ENCODE measurements around the gene CCR5AS.
"Not testable (repeated sequence)": the region's sequence is repeated elsewhere in the genome, so short reads cannot be mapped to it uniquely, and the experiment has no call there.

The CCR5AS gene

DNA sequence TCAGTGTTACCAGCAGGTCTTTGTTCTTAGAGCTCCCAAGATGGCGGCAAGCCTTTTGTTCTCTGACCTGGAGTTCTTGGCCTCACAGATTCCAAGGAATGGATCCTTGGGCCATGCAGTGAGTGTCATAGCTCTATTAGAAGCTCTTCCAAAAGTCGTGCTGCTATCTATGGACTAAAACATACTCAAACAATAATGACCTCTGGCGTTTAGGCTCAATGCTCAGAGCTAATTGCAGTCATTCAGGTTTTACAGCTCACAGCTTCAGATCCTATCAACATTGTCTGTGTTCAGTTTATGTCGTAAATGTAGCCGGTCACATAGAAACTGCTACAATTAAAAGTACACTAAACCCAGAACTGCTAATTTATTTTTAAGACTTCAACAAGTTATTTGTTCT, 22.4 kb upstream of the CCR5AS start:
- no peak for DNase-seq (ENCODE audit: low read depth)

DNA sequence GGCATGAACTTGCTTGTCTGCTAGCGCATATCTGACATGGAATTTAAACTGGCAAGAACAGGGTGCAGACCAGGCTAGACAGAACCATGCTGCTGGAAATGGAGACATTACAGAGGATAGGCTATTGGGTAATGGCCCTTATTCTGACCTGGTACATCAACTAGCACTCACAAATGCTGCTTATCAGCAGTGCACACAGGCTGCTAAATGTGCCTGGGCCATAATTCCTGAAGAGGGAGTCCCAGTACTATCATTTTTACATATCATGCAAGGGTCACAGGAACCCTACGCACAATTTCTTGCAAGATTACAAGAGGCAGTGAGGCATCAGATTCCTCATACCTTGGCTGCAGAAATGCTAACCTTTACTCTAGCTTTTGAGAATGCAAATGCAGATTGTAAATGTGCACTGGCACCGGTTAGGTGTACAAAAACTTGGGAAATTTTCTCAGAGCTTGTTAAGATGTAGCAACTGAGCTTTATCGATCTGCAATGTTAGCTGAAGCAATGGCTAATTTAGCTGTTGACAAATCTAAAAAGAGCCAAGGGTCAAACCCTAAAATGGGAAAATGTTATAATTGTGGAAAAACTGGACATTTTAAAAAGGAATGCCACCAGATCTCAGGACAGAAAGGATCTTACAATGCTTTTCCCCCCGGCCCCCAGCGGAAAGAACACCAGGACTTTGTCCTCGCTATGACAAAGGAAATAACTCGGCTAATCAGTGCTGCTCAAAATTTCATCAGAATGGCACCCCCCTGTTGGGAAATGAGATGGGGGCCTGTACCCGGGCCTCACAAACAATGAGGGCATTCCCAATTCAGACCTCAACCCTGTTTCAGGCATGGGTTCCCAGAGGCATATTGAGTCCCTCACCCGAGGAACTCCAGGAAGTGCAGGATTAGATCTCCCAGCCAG, 21.3 kb upstream of the CCR5AS start:
- no peak for DNase-seq (ENCODE audit: low read depth)

DNA sequence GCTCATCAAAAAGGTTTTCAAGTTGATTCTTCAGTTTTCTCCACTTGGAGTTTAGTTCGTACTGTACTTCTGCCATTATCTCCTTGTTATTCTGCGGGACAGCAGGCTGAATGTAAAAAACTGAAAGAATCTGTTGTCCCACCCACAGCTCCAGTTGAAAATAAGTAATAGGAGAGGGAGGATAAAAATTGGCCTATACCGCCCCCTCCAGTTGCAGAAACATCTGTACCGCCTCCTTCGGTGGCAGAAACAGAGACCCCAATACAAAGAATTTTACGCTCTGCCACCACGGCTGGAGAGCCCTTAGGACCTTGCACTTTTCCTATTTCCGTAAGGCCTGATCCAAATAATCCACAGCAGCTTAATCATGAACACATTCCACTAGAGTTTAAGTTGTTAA, 20.5 kb upstream of the CCR5AS start:
- DNase-seq (ENCODE audit: low read depth): not testable (repeated sequence)

DNA sequence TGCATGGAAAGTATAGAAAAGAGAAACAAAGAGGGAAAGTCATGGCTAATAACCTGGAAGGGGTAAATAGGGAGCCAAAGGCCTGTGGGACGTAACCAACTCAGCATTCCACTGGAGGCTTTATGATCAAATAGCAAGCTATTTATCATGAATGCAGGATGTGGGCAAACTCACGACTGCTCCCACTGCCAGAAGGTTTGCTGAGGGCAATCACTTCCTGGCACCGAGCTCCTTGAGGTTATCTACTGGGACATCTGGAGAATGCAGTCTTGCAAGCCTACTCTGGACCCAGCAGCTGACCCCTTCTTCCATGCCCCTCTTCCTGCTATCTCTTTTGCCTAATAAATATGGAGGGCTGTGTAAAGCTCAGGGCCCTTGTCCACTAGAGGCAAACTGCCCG, 19.6 kb upstream of the CCR5AS start:
- DNase-seq (ENCODE audit: low read depth): not testable (repeated sequence)

DNA sequence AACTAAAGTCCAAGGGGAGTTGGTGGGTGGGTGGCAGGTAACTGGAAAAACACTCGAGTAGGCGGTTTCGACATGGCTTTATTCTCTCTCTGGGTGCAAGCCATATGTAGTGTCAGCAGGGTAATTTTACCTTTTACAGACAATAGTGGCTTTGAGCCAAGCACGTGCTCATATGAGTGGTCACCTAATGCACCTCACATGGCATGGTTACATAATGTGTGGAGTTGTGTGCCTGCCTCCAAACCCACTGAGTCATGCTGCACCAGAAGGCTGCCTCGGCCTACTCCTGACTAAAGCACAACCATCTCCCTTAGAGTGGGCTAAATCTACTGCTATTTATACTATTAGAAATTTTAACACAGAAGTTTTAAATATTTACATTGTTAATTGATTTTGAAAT, 16.7 kb upstream of the CCR5AS start:
- DNase-seq (ENCODE audit: low read depth): no peak

DNA sequence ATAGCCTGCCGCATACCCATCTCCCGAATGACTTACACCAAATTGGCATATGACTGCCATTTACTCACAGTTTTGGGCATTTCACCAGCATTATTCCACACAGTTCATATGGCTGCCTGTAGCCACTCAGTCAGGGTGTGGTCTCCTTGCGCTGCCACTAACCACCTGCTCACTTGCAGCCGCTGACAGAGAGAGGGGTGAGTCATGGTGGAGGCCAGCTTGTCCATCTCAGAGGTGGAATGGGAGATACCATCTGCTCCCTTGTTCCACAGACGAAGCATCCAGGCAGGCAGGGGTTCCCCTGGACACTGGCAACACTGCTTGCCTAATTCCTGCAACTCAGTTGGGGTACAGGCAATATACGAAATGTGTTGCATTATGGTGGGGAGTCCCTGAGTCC, 15.8 kb upstream of the CCR5AS start:
- no peak for DNase-seq (ENCODE audit: low read depth)

DNA sequence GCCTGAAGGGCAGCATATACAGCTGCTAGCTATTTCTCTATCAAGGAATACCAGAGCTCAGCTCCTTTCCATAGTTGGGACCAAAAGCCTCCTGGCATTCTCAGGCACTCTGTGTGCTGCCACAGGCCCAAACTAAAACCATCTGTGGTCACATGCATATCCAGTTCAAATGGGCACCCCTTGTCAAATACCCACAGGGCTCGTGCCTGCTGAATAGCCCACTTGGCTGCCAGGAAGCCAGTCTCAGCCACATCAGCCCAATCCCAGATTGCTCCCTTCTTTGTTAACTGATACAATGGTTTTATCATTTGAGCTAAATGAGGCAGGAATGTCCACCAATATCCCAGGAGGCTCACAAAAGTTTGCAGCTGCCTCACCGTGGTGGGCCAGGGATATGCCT, 14.1 kb upstream of the CCR5AS start:
- DNase-seq (ENCODE audit: low read depth): no peak

DNA sequence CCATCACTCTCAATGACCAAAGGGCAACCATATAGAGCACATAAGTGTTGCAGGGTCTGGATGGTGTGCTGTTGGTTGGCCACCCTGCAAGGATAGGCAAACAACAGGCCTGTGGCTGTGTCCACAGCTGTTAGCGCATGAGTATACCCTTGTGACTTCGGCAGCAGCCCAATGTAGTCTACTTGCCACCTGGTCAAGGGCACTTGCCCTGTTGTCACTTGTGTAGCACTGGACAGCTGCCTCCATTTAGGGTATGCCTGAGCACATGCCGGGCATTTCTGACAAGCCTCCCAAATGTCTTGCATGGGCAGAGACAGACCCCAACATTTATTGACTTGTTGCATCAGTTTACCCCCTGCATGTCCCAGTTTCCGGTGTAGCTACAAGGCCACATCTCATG, 12.9 kb upstream of the CCR5AS start:
- no peak for DNase-seq (ENCODE audit: low read depth)

DNA sequence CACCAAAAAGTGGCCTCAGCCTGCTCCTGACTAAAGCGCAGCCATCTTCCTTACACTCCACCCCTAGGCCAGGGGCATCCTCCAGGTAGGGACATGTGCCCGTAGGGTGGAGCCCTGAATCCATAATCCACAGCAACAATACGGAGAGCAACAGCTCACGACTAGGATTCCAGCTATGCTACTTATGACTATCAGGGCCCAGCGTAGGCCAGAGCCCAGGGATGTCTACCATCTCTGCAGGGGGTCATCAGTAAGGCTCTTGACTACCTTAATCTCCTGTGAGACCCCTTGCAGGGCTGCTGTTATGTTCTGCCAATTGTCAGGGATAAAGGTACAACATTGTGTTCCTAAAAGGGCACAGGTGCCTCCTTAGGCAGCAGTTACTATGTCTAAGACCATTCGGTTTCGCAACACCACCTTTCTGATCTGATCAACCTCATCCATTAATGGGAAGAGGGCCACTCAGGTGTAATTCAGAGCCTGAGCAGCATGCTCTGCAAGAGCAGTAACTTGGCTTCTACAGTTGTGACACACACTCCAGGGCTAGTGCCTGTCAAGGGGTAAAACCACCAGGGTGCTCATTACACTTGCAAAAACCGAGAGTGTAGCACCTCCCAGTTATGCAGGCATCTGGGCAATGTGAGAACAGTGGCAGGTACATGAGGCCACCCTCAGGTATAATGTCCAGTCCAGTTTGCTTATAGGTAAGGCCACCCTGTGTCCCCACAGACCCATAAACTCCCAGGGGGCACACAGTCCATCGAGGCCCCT, 11.2 kb upstream of the CCR5AS start:
- no peak for DNase-seq (ENCODE audit: low read depth)

DNA sequence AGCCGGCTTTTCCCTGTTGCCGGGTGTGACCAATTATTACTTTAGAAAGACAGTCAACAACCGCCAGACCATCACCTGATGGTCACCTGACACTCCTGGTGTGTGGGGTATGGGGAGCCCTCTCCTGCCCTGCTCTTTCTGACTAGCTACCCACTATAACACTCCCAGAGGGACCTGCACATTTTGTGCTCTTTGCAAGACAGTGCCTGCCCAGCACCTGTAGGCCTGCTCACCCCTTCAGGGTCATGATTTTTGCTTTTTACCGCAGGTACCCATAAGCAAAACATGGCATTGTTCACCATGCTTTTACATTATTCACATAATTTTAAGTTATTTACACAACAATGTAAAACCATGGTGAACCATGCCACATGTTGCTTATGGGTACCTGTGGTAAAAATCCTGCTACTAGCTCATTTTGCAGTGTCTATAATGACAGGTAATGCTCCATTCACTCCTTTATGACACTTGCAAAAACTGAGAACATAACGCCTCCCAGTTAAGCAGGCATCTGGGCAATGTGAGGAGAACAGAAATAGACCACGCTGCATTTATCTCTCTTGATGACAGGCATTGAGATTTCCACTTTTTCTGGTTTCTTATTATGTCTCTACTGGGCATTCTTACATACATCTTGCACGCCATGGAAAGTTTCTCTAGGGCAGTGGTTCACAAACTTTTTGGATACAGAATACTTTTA, 10.1 kb upstream of the CCR5AS start:
- DNase-seq (ENCODE audit: low read depth): no peak

DNA sequence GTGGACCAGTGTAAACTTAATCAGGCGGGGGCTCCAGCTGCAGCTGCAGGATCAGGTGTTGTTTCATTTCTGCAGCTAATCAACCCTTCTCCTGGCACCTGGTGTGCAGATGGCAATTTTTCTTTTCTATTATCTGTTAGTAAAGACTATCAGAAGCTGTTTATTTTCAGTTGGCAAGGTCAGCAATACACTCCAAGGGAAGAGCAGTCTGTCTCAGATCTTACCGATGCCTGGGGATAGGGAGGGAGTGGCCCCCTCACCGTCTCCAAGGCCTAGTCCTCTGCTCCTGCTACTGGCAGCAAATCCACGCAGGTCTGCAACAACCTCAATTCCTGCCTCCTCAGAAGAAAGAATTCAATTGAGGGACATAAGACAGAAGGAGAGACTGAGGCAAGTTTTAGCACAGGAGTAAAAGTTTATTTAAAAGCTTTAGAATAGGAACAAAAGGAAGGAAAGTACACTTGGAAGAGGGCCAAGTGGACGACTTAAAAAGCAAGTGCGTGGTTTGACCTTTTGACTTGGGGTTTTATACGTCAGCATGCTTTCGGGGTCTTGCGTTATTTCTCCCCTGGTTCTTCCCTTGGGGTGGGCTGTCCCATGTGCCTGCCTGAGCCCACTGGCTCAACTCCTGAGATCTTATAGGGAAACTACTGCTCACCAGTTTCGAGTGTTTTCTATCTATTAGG, 9.4 kb upstream of the CCR5AS start:
- DNase-seq (ENCODE audit: low read depth): no peak

DNA sequence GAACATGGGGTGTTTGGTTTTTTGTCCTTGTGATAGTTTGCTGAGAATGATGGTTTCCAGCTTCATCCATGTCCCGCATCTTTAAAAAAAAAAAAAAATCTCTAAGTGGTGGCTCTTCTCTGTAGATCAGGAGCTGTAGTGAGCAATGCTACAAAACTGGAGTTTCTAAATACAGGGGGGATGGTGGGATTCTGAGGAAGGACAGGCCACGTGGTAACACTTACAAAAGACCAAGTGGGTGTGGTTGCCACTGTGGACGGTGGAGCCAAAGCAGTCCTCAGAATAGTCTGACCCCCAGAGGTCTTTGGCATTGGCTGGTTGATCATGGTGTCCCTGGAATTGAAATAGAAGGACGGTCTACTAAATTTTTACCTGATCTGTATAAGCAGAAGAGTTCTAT, 7.9 kb upstream of the CCR5AS start:
- no peak for DNase-seq (ENCODE audit: low read depth)

DNA sequence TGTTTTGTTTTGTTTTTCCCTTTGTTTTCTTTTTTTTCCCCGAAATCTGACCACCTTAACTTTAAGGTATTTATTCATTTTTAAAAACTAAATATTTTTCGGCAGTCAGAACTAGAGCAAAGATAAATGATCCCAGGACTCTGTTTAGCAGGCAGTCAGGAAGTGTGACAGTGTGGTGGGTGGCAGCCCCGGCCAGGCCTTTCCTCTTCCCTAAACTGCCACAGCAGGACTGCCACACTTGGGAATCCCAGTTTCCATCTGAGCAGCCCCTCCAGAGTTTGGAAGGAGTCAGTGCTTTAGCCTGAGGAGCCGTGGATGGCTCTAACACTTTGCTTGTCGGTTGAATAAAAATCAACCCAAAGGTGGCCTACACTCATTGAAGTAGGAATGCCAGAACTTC, 7.1 kb upstream of the CCR5AS start:
- DNase-seq (ENCODE audit: low read depth): no peak

DNA sequence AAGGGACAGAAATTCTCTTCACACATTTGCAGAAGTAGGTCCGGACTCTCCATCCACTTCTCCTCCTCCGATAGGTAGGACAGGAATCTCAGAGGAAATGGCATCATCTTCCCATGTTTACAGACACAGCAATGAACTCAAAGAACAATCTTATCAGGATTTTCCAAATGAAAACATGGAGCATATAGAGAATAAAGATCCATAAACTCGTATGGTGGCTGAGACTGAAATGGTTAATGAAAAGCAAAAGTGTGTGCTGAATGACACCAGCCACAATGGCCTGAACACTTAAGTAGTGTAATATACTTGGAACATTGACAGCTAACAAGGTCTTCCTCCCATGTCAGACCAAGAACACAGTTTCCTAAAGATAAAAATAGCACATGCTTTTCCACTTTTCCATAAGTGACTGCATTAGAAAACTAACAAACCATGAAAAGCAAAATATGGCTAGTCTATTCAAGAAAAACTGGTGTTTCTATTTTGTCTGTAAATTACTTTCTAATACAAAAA, 6.0 kb upstream of the CCR5AS start:
- no peak for DNase-seq (ENCODE audit: low read depth)

DNA sequence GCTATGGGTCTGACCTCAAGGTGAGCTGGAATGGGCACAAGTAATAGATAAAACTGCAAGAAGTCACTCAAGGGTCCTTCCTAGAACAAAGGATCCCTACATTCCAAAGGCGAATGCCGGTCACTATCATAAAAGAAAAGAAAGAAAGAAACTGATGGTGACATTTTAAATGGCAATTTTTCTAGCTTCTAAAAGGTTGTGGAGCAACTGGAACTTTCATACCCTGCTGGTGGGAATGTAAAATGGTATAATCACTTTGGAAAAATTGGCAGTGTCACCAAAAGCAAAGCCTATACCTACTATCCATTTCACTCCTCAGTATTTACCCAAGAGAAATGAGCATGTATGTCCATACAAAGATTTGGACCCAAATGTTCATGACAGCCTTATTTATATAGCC, 4.4 kb upstream of the CCR5AS start:
- DNase-seq (ENCODE audit: low read depth): no peak

DNA sequence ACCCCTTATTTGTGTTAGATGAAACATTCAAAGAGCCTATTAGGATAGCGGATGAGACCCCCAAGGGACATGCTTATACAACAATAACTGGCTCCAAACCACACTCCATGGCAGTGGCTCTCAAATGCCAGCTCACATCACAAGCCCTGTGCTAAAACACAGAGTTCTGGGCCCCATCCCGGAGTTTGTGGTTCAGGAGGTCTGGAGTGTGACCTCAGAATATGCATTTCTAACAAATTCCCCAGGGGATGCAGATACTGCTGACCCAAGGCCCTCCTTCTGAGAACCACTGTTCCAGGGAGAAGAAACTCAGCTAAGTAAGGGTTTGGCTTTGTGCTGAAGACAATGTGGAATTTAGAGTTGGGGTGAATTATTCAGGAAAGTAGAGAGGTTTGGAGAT, 3.8 kb upstream of the CCR5AS start:
- no peak for DNase-seq (ENCODE audit: low read depth)

DNA sequence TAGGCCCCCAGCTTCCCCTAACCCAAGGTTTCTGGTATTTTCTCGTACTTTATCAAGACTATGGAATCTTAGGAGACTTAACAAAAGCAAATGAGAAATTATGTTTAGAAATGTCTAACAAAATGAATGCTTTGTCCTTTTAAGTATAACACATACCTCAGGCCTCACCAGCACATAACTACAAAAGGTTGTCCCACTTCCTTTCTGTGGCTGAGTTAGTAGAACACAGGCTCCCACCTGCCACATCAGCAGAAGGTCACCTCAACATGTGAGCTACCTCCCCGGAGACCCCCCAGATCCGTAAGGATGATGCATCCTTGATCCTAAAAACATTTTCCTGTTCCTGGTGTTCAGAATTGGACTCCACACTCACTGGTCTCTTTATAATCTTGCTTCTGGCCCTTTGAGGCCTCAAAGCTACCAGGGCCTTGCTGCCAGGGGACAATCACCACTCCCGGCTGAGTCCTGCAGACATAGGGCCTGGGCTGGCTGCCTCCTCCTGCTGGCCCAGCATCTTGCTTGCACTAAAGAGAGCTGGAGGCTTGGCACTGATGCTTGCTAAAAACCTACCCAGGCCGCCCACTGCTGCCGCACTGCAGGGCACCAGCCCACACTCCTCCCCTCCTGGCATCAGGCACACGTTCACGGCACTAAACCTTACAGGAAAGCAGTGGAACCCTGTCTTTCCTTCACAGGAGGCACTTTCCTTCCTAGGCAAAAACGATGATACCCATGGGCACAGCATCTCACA, 3.0 kb upstream of the CCR5AS start:
- no peak for DNase-seq (ENCODE audit: low read depth)

DNA sequence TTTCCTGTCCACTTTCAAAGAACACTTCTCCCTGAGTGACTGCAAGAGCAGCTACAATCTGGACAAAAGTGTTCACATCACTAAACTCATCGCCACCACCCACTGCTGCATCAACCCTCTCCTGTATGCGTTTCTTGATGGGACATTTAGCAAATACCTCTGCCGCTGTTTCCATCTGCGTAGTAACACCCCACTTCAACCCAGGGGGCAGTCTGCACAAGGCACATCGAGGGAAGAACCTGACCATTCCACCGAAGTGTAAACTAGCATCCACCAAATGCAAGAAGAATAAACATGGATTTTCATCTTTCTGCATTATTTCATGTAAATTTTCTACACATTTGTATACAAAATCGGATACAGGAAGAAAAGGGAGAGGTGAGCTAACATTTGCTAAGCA, 2.0 kb upstream of the CCR5AS start:
- no peak for DNase-seq (ENCODE audit: low read depth)

DNA sequence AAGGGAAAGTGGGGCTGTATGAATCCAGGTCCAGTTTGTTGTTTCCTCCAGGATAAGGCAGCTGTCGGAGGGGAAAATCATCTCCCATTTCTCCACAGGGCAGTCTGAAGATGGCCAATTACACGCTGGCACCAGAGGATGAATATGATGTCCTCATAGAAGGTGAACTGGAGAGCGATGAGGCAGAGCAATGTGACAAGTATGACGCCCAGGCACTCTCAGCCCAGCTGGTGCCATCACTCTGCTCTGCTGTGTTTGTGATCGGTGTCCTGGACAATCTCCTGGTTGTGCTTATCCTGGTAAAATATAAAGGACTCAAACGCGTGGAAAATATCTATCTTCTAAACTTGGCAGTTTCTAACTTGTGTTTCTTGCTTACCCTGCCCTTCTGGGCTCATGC, 1.1 kb upstream of the CCR5AS start:
- no peak for DNase-seq (ENCODE audit: low read depth)

DNA sequence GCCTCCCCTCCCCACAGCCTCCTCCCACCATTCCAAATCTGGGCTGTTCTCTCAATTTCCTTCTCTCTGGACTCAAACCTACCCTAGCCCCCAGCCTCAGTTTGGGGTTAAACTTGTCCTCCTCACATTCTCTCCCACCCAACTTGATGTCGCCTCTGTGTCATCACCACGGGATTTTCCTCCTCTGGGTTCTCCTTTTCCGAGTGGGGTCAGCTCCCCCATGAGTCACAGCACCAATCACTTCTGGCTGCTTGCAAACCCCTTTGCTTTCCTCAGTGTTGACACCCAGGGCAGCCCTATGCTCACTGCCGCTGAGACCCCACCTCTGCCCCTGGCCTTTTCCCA, 451 bp downstream of the CCR5AS start:
- no peak for DNase-seq (ENCODE audit: low read depth)

DNA sequence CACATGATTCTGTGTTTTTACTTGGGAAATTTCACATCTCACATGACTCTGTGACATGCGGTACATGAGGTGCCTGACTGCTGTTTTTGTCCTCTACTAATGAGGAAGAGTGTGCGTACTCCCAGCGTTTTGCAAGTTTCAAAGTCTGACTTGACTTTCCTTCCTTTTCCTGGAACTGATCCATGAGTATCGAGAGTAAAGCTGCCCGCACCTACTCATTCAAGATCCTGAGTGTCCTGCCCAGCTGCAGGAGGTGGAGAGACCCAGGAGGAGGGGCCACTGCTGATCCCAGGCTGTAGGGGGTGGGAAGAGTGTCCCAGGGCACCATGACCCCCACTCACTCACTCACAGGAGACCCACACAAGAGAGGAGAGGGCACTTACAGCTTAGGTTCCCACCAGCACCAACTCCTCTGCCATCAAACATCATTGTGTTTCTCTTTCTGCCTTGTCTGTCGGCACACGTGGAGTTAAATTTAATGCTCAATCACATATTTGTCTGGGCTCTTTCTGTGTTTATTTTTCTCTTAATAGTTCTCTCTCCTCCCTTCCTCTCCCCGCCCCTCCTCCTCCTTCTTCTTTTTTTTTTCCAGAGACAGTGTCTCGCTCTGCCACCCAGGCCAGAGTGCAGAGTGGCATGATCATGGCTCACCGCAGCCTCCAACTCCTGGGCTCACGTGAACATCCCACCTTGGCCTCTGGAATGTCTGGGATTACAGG, 1.4 kb downstream of the CCR5AS start:
- no peak for DNase-seq (ENCODE audit: low read depth)
